CD4-positive, alpha-beta T cell (primary cell): ENCODE measurements around the gene GPS1. TPM values are rescaled to one million over a fixed set of nuclear protein-coding genes. Genes with fewer than 3 reads are reported as not detected.
A peak's percentile ranks its signal among the peaks of the same experiment; 100 is the strongest.

Experiments
- ATAC-seq: fragments of 200-7000 bp; cut with Tn5 transposase; one replicate; pipeline ENCODE4 v1.10.0; 2022; ENCODE audit warnings: mild to moderate bottlenecking; ENCODE audit not compliant: poor library complexity
- CTCF ChIA-PET: fragments of 350-600 bp; sonication (Branson Sonifier 250); formaldehyde crosslinking; loops from one replicate; lab custom pipeline; 2021; ENCODE audit warnings: antibody characterized with exemption, inconsistent platforms; lab: Charles Lee
- POLR2A ChIA-PET: fragments of 350-600 bp; sonication (Branson Sonifier 250); formaldehyde crosslinking; loops from one replicate; lab custom pipeline; 2021; ENCODE audit warnings: antibody characterized with exemption, inconsistent platforms; lab: Charles Lee
- DNase-seq, 14 experiments: peaks; one replicate each; pipeline ENCODE4 v3.0.0-alpha.2; 2013 to 2020; ENCODE audit warnings: mixed read lengths in 2 of 14
- H3K27ac ChIP-seq, 2 donors: one replicate each; pipeline versions ENCODE4 v1.5.1 to v1.7.0; 2013; ENCODE audit warnings: low read length in 2 of 2, low read depth in 1 of 2, mild to moderate bottlenecking in 1 of 2
- H3K27me3 ChIP-seq, 2 experiments: 1 replicate in 1 of 2; 2 replicates in 1 of 2; pipeline versions ENCODE4 v1.6.1 to v1.7.0; 2013; ENCODE audit warnings: low read length in 2 of 2, control low read depth in 1 of 2, mild to moderate bottlenecking in 1 of 2, moderate library complexity in 1 of 2; ENCODE audit not compliant: insufficient read depth in 2 of 2, control insufficient read depth in 1 of 2
- H3K36me3 ChIP-seq: one replicate; pipeline ENCODE4 v1.6.1; 2013; ENCODE audit warnings: low read length, control low read depth; ENCODE audit not compliant: insufficient read depth
- H3K4me1 ChIP-seq: one replicate; pipeline ENCODE4 v1.6.1; 2013; ENCODE audit warnings: low read length, control low read depth; ENCODE audit not compliant: insufficient read depth
- H3K4me3 ChIP-seq: one replicate; pipeline ENCODE4 v1.5.1; 2013; ENCODE audit warnings: mild to moderate bottlenecking, low read length, moderate library complexity
- H3K9me3 ChIP-seq, 2 experiments: 1 replicate in 1 of 2; 2 replicates in 1 of 2; pipeline versions ENCODE4 v1.6.1 to v1.7.0; 2013; ENCODE audit warnings: low read length in 2 of 2, mild to moderate bottlenecking in 2 of 2, control low read depth in 1 of 2, moderate library complexity in 1 of 2; ENCODE audit not compliant: control insufficient read depth in 1 of 2, insufficient read depth in 1 of 2
- H3K27ac Mint-ChIP-seq: one replicate; pipeline ENCODE4 v1.8.0; 2020; ENCODE audit warnings: mixed read lengths
- H3K27me3 Mint-ChIP-seq: one replicate; pipeline ENCODE4 v1.8.0; 2021; ENCODE audit warnings: mixed read lengths
- H3K36me3 Mint-ChIP-seq: one replicate; pipeline ENCODE4 v1.8.0; 2021; ENCODE audit warnings: low read depth, mixed read lengths
- H3K4me1 Mint-ChIP-seq: one replicate; pipeline ENCODE4 v1.8.0; 2021; ENCODE audit warnings: low read depth, mixed read lengths
- H3K4me3 Mint-ChIP-seq: one replicate; pipeline ENCODE4 v1.8.0; 2020; ENCODE audit warnings: mild to moderate bottlenecking, mixed read lengths
- H3K9me3 Mint-ChIP-seq: one replicate; pipeline ENCODE4 v1.8.0; 2020; ENCODE audit warnings: mixed read lengths
- CTCF ChIP-seq: fragments of 200-600 bp; IDR thresholded peaks from one replicate; pipeline ENCODE4 v1.8.0; 2022; ENCODE audit warnings: antibody characterized with exemption, mild to moderate bottlenecking
- intact Hi-C, 2 experiments: fragments of 100-400 bp; cut with DNase I in 1 of 2; cut with micrococcal nuclease in 1 of 2; formaldehyde crosslinking; loops; one replicate each; pipeline versions ENCODE4 v1.15.1 to v1.9.0; 2023 to 2025; cut with DNase I, micrococcal nuclease
- total RNA-seq, 174 experiments: library from RNA in 2 of 174; stranded (reverse) in 2 of 174; gene quantifications; one replicate each; pipeline ENCODE4 v1.2.3 and lab custom pipeline; 2021 to 2026

GPS1 gene
- total RNA-seq, 2 experiments from 2014 or later = 64.6 to 69.3 TPM

- Histone ChIP-seq H3K4me3 (no peak overlapping the region), H3K27me3 (no peaks in the 10 kb centered on the region), H3K4me1 (peaks cover 13% of the 10 kb centered on the region), H3K36me3 (peaks cover 85% of the 10 kb centered on the region), H3K27ac (no peak overlapping the region), H3K9me3 (no peaks in the 10 kb centered on the region)
- no peaks in the 10 kb centered on the region for H3K4me1 Mint-ChIP-seq
- no peak for DNase-seq
- ATAC-seq = no peak
- no peaks in the 10 kb centered on the region for H3K27me3 Mint-ChIP-seq
- intact Hi-C loops = no loop called here
- H3K36me3 Mint-ChIP-seq = peaks cover 27% of the 10 kb centered on the region
- CTCF ChIA-PET = no interaction called here
- H3K4me3 Mint-ChIP-seq = no peak overlapping the region
- H3K27ac Mint-ChIP-seq = no peak overlapping the region
- H3K9me3 Mint-ChIP-seq = no peaks in the 10 kb centered on the region
- POLR2A ChIA-PET = interaction anchor here (2.0 kb wide), 1 partner anchor 21 kb away, joined by 7 read pairs; the partner anchor contains the start of gene DCXR
- no peak for TF ChIP-seq CTCF
Observed at GRCh38 chr17:82058855-82059249, 7.2 kb downstream of the GPS1 start.

- no peak for TF ChIP-seq CTCF
- ATAC-seq (no peak), DNase-seq (no peak)
- no peaks in the 10 kb centered on the region for H3K9me3 Mint-ChIP-seq
- H3K27me3 ChIP-seq = no peaks in the 10 kb centered on the region
- H3K4me3 ChIP-seq = no peak overlapping the region
- no peak overlapping the region for H3K27ac ChIP-seq
- H3K36me3 ChIP-seq = peaks cover 79% of the 10 kb centered on the region
- H3K27ac Mint-ChIP-seq = no peak overlapping the region
- no peaks in the 10 kb centered on the region for H3K9me3 ChIP-seq
- peaks cover 27% of the 10 kb centered on the region for H3K36me3 Mint-ChIP-seq
- POLR2A ChIA-PET = interaction anchor here (2.0 kb wide), 1 partner anchor 22 kb away, joined by 7 read pairs; the partner anchor contains the start of gene DCXR
- intact Hi-C loops = no loop called here
- CTCF ChIA-PET = no interaction called here
- peak overlapping the region; percentile 25 for H3K4me3 Mint-ChIP-seq
- peaks cover 5% of the 10 kb centered on the region for H3K4me1 Mint-ChIP-seq
- no peaks in the 10 kb centered on the region for H3K27me3 Mint-ChIP-seq
- peaks cover 16% of the 10 kb centered on the region for H3K4me1 ChIP-seq
Observed at GRCh38 chr17:82059272-82060000, 7.7 kb downstream of the GPS1 start.

GRCh38 chr17:82060001-82060380 is 8.3 kb downstream of the GPS1 start:
- H3K4me3 ChIP-seq = no peak overlapping the region
- ATAC-seq (no peak), DNase-seq (no peak)
- Mint-ChIP-seq H3K36me3 (peaks cover 24% of the 10 kb centered on the region), H3K4me1 (peaks cover 9% of the 10 kb centered on the region), H3K27me3 (no peaks in the 10 kb centered on the region), H3K9me3 (no peaks in the 10 kb centered on the region), H3K4me3 (no peak overlapping the region), H3K27ac (no peak overlapping the region)
- H3K4me1 ChIP-seq = peaks cover 19% of the 10 kb centered on the region
- peaks cover 74% of the 10 kb centered on the region for H3K36me3 ChIP-seq
- intact Hi-C loops = no loop called here
- no peaks in the 10 kb centered on the region for H3K9me3 ChIP-seq
- no peak for TF ChIP-seq CTCF
- no peaks in the 10 kb centered on the region for H3K27me3 ChIP-seq
- POLR2A ChIA-PET = interaction anchor here (1.3 to 2.0 kb wide), 2 partner anchors 22 to 39 kb away, joined by 3 to 7 read pairs; partner anchors contain the start of genes DCXR and FASN
- CTCF ChIA-PET = no interaction called here
- H3K27ac ChIP-seq = no peak overlapping the region
